ENCODE data around the gene FAM114A1. TPM values are rescaled to one million over a fixed set of nuclear protein-coding genes. Genes with fewer than 3 reads are reported as not detected.

FAM114A1 gene
- total RNA-seq: 67.8 and 112 TPM in 2 replicates

GRCh38 chr4:38867478-38868058, at the start of gene FAM114A1:
Gene FAM114A1, plus strand, starts transcription at chr4:38867806. Its CDS starts 10,273 bp downstream, at chr4:38878079.

GRCh38 chr4:38856524-38857337, 10.9 kb upstream of the FAM114A1 start, which contains the start of gene TLR6:
Gene TLR6, minus strand, starts transcription at chr4:38856817. Its CDS starts 27,344 bp downstream, at chr4:38829473.

Other genes starting within 250 kb of the FAM114A1 start
- 18.3 and 44.4 TPM in 2 replicates for gene KLF3, start 203.6 kb upstream of the FAM114A1 start, total RNA-seq
- gene TLR10, start 84.8 kb upstream of the FAM114A1 start, total RNA-seq: not detected in 2 replicates
- 0.97 and 1.7 TPM in 2 replicates for gene TLR1, start 63.0 kb upstream of the FAM114A1 start, total RNA-seq
- 0.31 and 0.81 TPM in 2 replicates for gene TLR6, start 11.0 kb upstream of the FAM114A1 start, total RNA-seq
- gene TMEM156, start 164.6 kb downstream of the FAM114A1 start, total RNA-seq: 0.97 TPM in 1 of 2 replicates, not detected in the other
- gene KLHL5, start 194.4 kb downstream of the FAM114A1 start, total RNA-seq: 103 and 119 TPM in 2 replicates

All from bladder microvascular endothelial cell (primary cell).